Gastroesophageal sphincter (tissue), 4 donors: ENCODE data around the gene SNRNP200. TPM values are rescaled to one million over a fixed set of nuclear protein-coding genes. Genes with fewer than 3 reads are reported as not detected.
A peak's percentile ranks its signal among the peaks of the same experiment; 100 is the strongest.

ENCODE experiments used
- ATAC-seq: fragments of 150-250 bp; one replicate; pipeline ENCODE4 v1.9.1; 2016; ENCODE audit warnings: mild to moderate bottlenecking, moderate library complexity
- H3K27ac ChIP-seq, 4 donors: fragments of 200-600 bp; sonication (generic) in 3 of 4; 1 replicate in 3 of 4; 2 replicates in 1 of 4; pipeline ENCODE4 v1.5.1; 2016 to 2019
- H3K27me3 ChIP-seq: fragments of 200-600 bp; sonication (generic); one replicate; pipeline ENCODE4 v1.5.1; 2019
- H3K36me3 ChIP-seq, 2 donors: fragments of 200-600 bp; sonication (generic); one replicate each; pipeline ENCODE4 v1.5.1; 2019; ENCODE audit warnings: control low read depth in 1 of 2
- H3K4me1 ChIP-seq, 3 donors: fragments of 200-600 bp; sonication (generic); 1 replicate in 2 of 3; 2 replicates in 1 of 3; pipeline ENCODE4 v1.5.1; 2016 to 2019; ENCODE audit warnings: control low read depth in 2 of 3
- H3K4me3 ChIP-seq, 2 donors: fragments of 200-600 bp; sonication (generic); one replicate each; pipeline ENCODE4 v1.5.1; 2019; ENCODE audit warnings: mild to moderate bottlenecking in 1 of 2, moderate library complexity in 1 of 2
- H3K9me3 ChIP-seq, 3 donors: fragments of 200-600 bp; sonication (generic); one replicate each; pipeline ENCODE4 v1.5.1; 2017 to 2019; ENCODE audit warnings: control low read depth in 2 of 3
- CTCF ChIP-seq, 4 experiments: fragments of 200-600 bp in 2 of 4; fragments of 450-650 bp in 2 of 4; sonication (generic) in 1 of 4; IDR thresholded peaks; one replicate each; pipeline ENCODE4 v1.5.1; 2017 to 2019; ENCODE audit warnings: antibody characterized with exemption in 4 of 4, mild to moderate bottlenecking in 2 of 4, moderate library complexity in 2 of 4
- EP300 ChIP-seq: sonication (generic); formaldehyde crosslinking; IDR thresholded peaks from one replicate; pipeline ENCODE4 v1.6.1; 2017; ENCODE audit warnings: antibody characterized with exemption, mild to moderate bottlenecking
- POLR2A ChIP-seq, 2 donors: fragments of 450-650 bp; IDR thresholded peaks; one replicate each; pipeline ENCODE4 v1.6.1; 2017; ENCODE audit warnings: antibody characterized with exemption in 2 of 2, mild to moderate bottlenecking in 2 of 2, moderate library complexity in 1 of 2
- POLR2AphosphoS5 ChIP-seq: sonication (generic); formaldehyde crosslinking; IDR thresholded peaks from one replicate; pipeline ENCODE4 v1.6.1; 2017; ENCODE audit warnings: antibody characterized with exemption
- WGBS, 2 donors: methylation state at CpG; one replicate each; pipeline ENCODE4 v1.1.5; 2018; ENCODE audit warnings: low coverage in 1 of 2; 5-methylcytosine and 5-hydroxymethylcytosine counted together
- total RNA-seq, 4 donors: library from RNA; depleted of rRNA; stranded (reverse); fragments of >200 nt; gene quantifications; one replicate each; pipeline ENCODE4 v1.1.0, GENCODE V29; 2016

Gene SNRNP200
- total RNA-seq, 4 donors from 2014 or later: 63.4 to 108 (median 98.3) TPM

- no peak overlapping the region for H3K4me3 ChIP-seq
- ATAC-seq: no peak
- no peak overlapping the region for H3K27ac ChIP-seq
- 56 to 86% methylated on average over 1 to 2 of the region's 5 CpGs for WGBS, 2 donors
- no peaks in the 10 kb centered on the region for H3K4me1 ChIP-seq
- H3K36me3 ChIP-seq: peaks cover 8 to 100% of the 10 kb centered on the region in 2 donors
- no peaks in the 10 kb centered on the region for H3K27me3 ChIP-seq
- no peaks in the 10 kb centered on the region for H3K9me3 ChIP-seq
- TF ChIP-seq POLR2AphosphoS5: no peak
- TF ChIP-seq EP300: no peak
- TF ChIP-seq CTCF (IDR thresholded peaks at IDR 0.05): no peak
- no peak for TF ChIP-seq POLR2A (IDR thresholded peaks at IDR 0.05)
Measured at GRCh38 chr2:96291751-96292150, 13.6 kb downstream of the SNRNP200 start.

- Histone ChIP-seq H3K36me3 (peaks cover 7 to 100% of the 10 kb centered on the region in 2 donors), H3K27me3 (no peaks in the 10 kb centered on the region), H3K27ac (no peak overlapping the region), H3K4me3 (no peak overlapping the region), H3K9me3 (no peaks in the 10 kb centered on the region), H3K4me1 (no peaks in the 10 kb centered on the region)
- no peak for TF ChIP-seq POLR2AphosphoS5
- 83 to 85% methylated on average over 4 to 5 of the region's 6 CpGs for WGBS, 2 donors
- no peak for ATAC-seq
Measured at GRCh38 chr2:96287273-96287856, 18.0 kb downstream of the SNRNP200 start.

- WGBS, 2 donors: 90 to 98% methylated on average over 9 to 13 of the region's 21 CpGs
- Histone ChIP-seq H3K9me3 (no peaks in the 10 kb centered on the region), H3K27me3 (no peaks in the 10 kb centered on the region), H3K36me3 (peaks cover 0 to 100% of the 10 kb centered on the region in 2 donors), H3K4me3 (no peak overlapping the region), H3K27ac (no peak overlapping the region), H3K4me1 (no peaks in the 10 kb centered on the region)
- no peak for TF ChIP-seq POLR2A (IDR thresholded peaks at IDR 0.05)
- TF ChIP-seq POLR2AphosphoS5: no peak
- TF ChIP-seq EP300: no peak
- TF ChIP-seq CTCF (IDR thresholded peaks at IDR 0.05): no peak
- ATAC-seq: no peak
Measured at GRCh38 chr2:96276787-96277499, 28.4 kb downstream of the SNRNP200 start.

GRCh38 chr2:96274355-96275056, 30.8 kb downstream of the SNRNP200 start:
- Histone ChIP-seq H3K4me1 (no peaks in the 10 kb centered on the region), H3K9me3 (no peaks in the 10 kb centered on the region), H3K36me3 (peaks cover 0 to 100% of the 10 kb centered on the region in 2 donors), H3K4me3 (no peak overlapping the region), H3K27ac (peak overlapping the region in 1 of 4 donors; percentile 17), H3K27me3 (no peaks in the 10 kb centered on the region)
- WGBS, 2 donors: 40 to 77% methylated on average over 4 to 5 of the region's 7 CpGs
- TF ChIP-seq POLR2A (IDR thresholded peaks at IDR 0.05) (no peak), POLR2AphosphoS5 (peak; percentile 4), CTCF (IDR thresholded peaks at IDR 0.05) (no peak)
- no peak for ATAC-seq

GRCh38 chr2:96273763-96274162, 31.6 kb downstream of the SNRNP200 start:
- Histone ChIP-seq H3K36me3 (peaks cover 0 to 100% of the 10 kb centered on the region in 2 donors), H3K4me1 (no peaks in the 10 kb centered on the region), H3K27me3 (no peaks in the 10 kb centered on the region), H3K4me3 (no peak overlapping the region), H3K27ac (peak overlapping the region in 1 of 4 donors; percentile 17), H3K9me3 (no peaks in the 10 kb centered on the region)
- TF ChIP-seq CTCF (IDR thresholded peaks at IDR 0.05) (no peak), POLR2A (IDR thresholded peaks at IDR 0.05) (no peak), POLR2AphosphoS5 (no peak), EP300 (no peak)
- WGBS, 2 donors: 38 to 42% methylated on average over 2 to 3 of the region's 3 CpGs
- ATAC-seq: no peak
